WI38 (cell line): ENCODE data around the gene B4GALT5.

ENCODE experiments used
- H3K4me3 ChIP-seq: 2 replicates; pipeline ENCODE4 v1.5.1; 2011; ENCODE audit warnings: low read depth, mild to moderate bottlenecking, control low read depth, low read length
- TF ChIP-seq, protein P1 (sequence below): IDR thresholded peaks from 2 replicates; pipeline ENCODE4 v1.5.1; 2012; ENCODE audit warnings: low read depth, mild to moderate bottlenecking, control low read depth, low read length

The B4GALT5 gene

DNA sequence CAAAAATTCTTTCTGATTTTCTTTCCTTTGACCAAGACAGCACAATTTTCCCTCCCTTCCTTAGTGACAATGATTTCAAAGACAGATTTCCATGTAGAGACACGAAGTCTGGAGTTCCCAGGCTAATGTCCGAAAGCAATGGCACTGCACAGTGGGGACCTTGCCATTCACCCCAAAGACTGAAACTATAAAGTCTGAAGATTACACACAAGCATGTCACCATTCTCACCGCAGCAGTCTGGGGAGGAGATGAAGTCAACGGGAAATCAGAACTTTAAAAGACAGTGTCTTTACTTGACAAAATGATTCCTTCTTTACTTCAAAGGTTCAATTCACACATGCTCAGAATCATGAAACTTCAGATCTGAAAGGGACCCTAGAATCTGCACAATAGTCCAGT is 8.3 kb downstream of the B4GALT5 start:
- no peak overlapping the region for H3K4me3 ChIP-seq
- TF ChIP-seq, protein P1, sequence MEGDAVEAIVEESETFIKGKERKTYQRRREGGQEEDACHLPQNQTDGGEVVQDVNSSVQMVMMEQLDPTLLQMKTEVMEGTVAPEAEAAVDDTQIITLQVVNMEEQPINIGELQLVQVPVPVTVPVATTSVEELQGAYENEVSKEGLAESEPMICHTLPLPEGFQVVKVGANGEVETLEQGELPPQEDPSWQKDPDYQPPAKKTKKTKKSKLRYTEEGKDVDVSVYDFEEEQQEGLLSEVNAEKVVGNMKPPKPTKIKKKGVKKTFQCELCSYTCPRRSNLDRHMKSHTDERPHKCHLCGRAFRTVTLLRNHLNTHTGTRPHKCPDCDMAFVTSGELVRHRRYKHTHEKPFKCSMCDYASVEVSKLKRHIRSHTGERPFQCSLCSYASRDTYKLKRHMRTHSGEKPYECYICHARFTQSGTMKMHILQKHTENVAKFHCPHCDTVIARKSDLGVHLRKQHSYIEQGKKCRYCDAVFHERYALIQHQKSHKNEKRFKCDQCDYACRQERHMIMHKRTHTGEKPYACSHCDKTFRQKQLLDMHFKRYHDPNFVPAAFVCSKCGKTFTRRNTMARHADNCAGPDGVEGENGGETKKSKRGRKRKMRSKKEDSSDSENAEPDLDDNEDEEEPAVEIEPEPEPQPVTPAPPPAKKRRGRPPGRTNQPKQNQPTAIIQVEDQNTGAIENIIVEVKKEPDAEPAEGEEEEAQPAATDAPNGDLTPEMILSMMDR, result no peak

DNA sequence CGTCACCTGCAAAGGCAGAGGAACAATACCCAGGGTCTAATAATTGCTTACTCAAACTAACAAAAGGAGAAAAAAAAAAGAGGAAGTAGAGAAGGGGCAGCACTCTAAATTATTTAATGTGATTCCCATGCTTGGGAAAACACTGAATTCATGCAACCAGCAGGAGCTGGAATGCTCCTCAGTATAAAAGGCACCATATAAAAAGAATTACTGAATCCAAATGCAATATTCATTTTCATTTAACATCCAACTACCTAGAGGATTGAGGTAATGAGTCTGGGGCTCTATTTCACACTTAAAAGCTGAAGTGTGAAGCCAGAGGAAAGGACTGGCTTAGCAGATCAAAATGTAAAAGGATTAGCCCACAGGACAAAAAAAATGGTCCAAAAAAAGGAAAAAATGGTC is 8.7 kb downstream of the B4GALT5 start:
- no peak overlapping the region for H3K4me3 ChIP-seq
- TF ChIP-seq, protein P1, result no peak

DNA sequence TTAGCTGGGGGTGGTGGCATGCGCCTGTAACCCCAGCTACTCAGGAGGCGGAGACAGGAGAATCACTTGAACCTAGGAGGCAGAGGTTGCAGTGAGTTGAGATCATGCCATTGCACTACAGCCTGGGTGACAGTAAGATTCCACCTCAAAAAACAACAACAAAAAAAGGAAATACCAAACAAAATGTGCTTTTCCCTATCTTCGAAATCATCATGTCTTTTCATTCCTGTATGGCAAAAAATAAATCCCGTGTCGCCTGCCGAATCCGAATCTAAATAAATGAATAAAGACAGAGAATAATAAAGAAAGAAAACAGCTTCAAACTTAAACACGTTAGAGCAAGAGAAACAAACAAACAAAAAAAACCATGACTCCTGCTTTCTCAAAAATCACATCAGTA is 11.8 kb downstream of the B4GALT5 start:
- H3K4me3 ChIP-seq, result no peak overlapping the region
- TF ChIP-seq, protein P1, result no peak

DNA sequence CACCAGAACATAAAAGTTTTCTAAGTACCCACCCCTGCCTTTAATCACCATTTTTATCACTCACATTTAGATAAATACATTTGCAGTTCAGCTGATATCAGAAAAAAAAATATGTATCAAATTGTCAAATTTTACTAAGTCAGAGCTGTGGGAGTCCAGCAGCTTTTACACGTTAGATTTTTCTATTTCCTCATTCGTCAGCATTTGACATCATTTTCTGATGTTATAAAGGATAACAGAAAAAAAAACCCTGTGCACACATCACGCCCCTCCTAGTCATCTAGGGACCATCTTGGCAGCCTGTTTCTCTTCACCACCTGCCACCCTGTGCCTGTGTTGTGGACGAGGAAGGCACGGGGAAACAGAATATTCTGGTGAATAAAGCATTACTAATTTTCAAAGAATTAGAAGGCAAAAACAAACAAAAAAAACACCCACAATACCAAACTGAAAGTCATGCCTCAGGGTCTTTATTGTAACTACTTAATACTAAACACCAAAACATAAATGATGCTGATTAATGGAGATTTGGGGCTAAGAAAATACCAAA is 12.4 kb downstream of the B4GALT5 start:
- H3K4me3 ChIP-seq, result no peak overlapping the region
- TF ChIP-seq, protein P1, result no peak

DNA sequence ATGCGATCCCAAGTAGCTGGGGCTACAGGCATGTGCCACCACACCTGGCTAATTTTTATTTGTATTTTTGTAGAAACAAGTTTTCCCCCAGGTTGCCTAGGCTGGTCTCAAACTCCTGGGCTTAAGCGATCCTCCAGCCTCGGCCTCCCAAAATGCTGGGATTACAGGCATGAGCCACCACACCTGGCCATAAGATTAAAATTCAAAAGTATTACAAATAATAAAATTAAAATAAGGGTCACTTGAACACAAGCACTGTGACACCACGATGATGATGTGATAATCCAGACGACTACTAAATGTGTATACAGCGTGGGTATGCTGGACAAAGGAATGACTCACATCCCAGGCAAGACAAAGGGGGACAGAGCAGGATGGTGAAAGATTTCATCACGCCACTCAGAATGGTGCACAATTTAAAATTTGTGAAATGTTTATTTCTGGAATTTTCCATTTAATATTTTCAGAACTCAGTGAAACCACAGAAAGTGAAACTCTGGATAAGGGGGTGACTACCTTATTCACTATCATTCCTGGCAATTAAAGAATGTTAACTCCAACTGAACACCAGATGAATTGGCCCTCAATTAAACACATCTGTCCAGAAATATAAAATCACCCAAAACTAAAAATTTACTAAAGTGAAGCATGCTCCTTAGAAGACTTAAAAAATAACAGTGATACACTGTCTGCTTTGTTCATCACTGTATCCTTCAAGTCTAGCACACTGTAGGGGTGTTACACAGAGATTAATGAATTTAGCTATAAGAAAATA is 13.1 kb downstream of the B4GALT5 start:
- H3K4me3 ChIP-seq, result no peak overlapping the region
- TF ChIP-seq, protein P1, result no peak

DNA sequence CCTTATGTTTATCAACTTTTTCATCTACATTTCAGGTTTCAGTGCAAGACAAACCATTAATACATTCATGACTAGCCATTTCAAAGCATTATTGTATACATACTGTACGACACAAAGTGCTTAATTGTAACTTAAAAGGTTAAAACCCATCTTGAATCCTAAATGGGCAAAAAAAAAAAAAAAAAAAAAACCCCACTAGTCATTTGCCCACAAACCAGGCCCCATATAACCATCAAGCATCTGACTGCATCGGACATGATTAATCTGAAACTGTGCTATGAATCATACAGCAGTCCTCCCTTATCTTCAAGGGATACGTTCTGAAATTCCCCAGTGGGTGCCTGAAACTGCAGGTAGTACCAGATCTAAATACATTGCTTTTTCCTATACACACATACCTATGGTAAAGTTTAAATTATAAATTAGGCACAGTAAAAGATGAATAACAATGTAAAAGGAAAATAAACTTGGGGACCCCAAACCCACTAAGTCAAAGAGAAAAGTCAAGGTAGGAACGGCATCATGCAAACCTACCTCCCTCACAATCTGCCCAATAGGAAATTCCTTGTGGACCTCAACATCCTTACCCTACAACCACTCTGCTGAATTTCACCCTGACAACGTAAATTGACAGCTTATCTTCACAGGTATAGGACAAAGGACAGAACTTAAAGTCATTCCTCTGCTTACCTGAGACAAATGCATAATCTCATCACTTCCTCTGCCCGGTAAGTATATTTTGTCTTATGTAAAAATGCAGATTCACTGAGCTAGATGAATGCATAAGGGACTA is 14.3 kb downstream of the B4GALT5 start:
- TF ChIP-seq, protein P1, result no peak
- H3K4me3 ChIP-seq, result no peak overlapping the region

DNA sequence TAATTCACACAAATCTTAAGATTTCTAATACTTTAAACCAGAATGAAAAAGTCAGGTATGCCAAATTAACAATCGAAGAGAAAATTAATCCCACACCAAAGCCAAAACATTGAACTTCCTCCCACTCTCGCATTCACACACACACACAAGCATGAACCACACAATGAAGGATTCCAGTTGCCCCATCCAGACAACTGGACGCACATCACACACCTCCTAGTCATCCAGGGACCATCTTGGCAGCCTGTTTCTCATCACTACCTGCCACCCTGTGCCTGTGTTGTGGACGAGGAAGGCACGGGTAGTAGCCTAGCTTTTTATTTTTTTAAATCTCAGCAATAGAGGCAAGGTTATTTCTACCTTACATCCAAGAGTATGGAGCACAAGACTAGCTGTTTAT is 15.2 kb downstream of the B4GALT5 start:
- TF ChIP-seq, protein P1, result no peak
- H3K4me3 ChIP-seq, result no peak overlapping the region
